Neural progenitor cell (in vitro differentiated cells): Measurements from ENCODE around the gene HOXD13. TPM values are rescaled to one million over a fixed set of nuclear protein-coding genes. Genes with fewer than 3 reads are reported as not detected.
A peak's percentile ranks its signal among the peaks of the same experiment; 100 is the strongest.

Experiments used
- DNase-seq: peaks from one replicate; pipeline ENCODE4 v3.0.0-alpha.2; 2016; ENCODE audit warnings: low spot score
- H2AFZ ChIP-seq: fragments of 200-600 bp; sonication (generic); replicated peaks from 2 replicates; pipeline ENCODE4 v1.6.1; 2016; ENCODE audit warnings: antibody characterized with exemption
- H3F3A ChIP-seq: fragments of 200-600 bp; sonication (generic); 2 replicates; pipeline ENCODE4 v1.6.1; 2016; ENCODE audit warnings: antibody characterized with exemption, low read depth
- H3K27ac ChIP-seq: fragments of 200-600 bp; sonication (generic); 2 replicates; pipeline ENCODE4 v1.5.1; 2016; ENCODE audit warnings: mild to moderate bottlenecking
- H3K27me3 ChIP-seq: fragments of 200-600 bp; sonication (generic); 2 replicates; pipeline ENCODE4 v1.6.1; 2016; ENCODE audit warnings: mild to moderate bottlenecking, moderate library complexity
- H3K36me3 ChIP-seq: fragments of 200-600 bp; sonication (generic); 2 replicates; pipeline ENCODE4 v1.5.1; 2016
- H3K4me1 ChIP-seq: fragments of 200-600 bp; sonication (generic); 2 replicates; pipeline ENCODE4 v1.6.1; 2016; ENCODE audit warnings: mixed run types
- H3K4me2 ChIP-seq: fragments of 200-600 bp; sonication (generic); 2 replicates; pipeline ENCODE4 v1.6.1; 2016
- H3K4me3 ChIP-seq: fragments of 200-600 bp; sonication (generic); 2 replicates; pipeline ENCODE4 v1.5.1; 2016
- H3K79me2 ChIP-seq: fragments of 200-600 bp; sonication (generic); 2 replicates; pipeline ENCODE4 v1.6.1; 2016; ENCODE audit warnings: low read depth
- H3K9ac ChIP-seq: fragments of 200-600 bp; sonication (generic); 2 replicates; pipeline ENCODE4 v1.6.1; 2016
- H3K9me3 ChIP-seq: fragments of 200-600 bp; sonication (generic); 2 replicates; pipeline ENCODE4 v1.5.1; 2016; ENCODE audit warnings: low read depth
- H4K20me1 ChIP-seq: fragments of 200-600 bp; sonication (generic); 2 replicates; pipeline ENCODE4 v1.6.1; 2016; ENCODE audit warnings: low read depth
- H3K27ac Mint-ChIP-seq: 3 replicates; pipeline ENCODE4 v1.8.0; 2021; ENCODE audit warnings: mixed read lengths
- H3K27me3 Mint-ChIP-seq: 2 replicates; pipeline ENCODE4 v1.8.0; 2022; ENCODE audit warnings: low read depth, mild to moderate bottlenecking, inconsistent platforms, moderate library complexity, mixed read lengths; ENCODE audit not compliant: insufficient read depth
- H3K36me3 Mint-ChIP-seq: 3 replicates; pipeline ENCODE4 v1.8.0; 2021; ENCODE audit warnings: mixed read lengths
- H3K4me1 Mint-ChIP-seq: 3 replicates; pipeline ENCODE4 v1.8.0; 2021; ENCODE audit warnings: mixed read lengths
- H3K4me3 Mint-ChIP-seq: 3 replicates; pipeline ENCODE4 v1.8.0; 2021; ENCODE audit warnings: mild to moderate bottlenecking, moderate library complexity, mixed read lengths
- H3K9me3 Mint-ChIP-seq: 3 replicates; pipeline ENCODE4 v1.8.0; 2020; ENCODE audit warnings: mixed read lengths
- EZH2 ChIP-seq: fragments of 200-600 bp; sonication (generic); IDR thresholded peaks from 2 replicates; pipeline ENCODE4 v1.6.1; 2017; ENCODE audit warnings: antibody characterized with exemption, mild to moderate bottlenecking, moderate library complexity
- EZH2phosphoT487 ChIP-seq: fragments of 200-600 bp; sonication (generic); IDR thresholded peaks from 2 replicates; pipeline ENCODE4 v1.6.1; 2017; ENCODE audit warnings: antibody characterized with exemption
- total RNA-seq: library from RNA; depleted of rRNA; stranded (reverse); fragments of >200 nt; gene quantifications from 2 replicates; pipeline ENCODE4 v1.2.3, GENCODE V29; 2015; ENCODE audit warnings: low replicate concordance
- TF ChIP-seq, protein P1 (sequence below): fragments of 200-600 bp; sonication (generic); IDR thresholded peaks from 2 replicates; pipeline ENCODE4 v1.5.1; 2017; ENCODE audit warnings: antibody characterized with exemption, mild to moderate bottlenecking

HOXD13 gene
- total RNA-seq, 1 donor from 2014 or later = not detected

DNA sequence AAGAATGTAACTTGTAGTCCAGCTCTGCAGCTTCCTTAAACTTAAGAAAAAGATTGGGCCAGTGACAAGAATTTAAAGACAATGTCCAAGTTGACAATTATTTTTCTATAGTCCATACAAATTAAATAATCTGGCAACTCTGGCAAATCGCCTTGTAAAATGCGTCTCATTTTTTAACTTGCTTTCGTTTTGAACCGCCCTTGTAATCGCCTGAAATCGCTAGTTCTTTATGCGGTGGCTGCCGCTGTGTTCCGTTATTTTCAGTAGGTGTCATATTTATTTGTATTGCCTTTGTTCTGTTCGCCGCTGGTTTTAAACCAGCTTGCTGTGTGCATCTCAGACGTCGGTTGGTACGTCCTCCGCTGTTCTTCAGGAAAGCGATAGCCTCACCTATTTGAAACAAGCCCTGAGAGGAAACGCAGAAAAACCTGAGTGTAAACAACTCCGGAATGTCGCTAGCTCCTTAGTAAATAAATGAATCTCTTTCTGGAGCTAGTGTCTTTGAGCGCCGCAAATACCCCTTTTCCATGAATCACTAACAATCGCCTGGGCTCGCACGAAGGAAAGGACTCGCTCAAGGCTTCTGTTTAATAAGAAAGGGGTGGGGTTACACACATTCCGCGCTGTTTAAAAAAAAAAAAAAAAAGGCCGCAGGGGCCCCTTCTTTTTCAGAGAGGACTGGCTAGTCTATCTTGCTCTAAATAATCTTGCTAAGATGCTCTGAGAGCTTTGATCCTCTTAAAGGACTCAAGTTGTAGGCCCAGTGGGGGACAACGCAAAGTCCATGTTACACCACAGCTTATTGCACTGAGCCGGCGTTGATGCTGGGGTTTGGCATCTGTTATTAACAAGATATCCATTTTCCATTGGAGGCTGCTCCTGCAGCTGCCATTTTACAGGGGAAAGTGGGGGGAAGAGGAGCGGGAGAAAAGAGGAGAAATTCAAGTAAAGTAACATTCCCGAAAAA lies 40.0 kb downstream of the HOXD13 start:
- H3K27ac Mint-ChIP-seq = no peak overlapping the region
- H3K27me3 Mint-ChIP-seq = peaks cover 88% of the 10 kb centered on the region
- H3K27me3 ChIP-seq = peaks cover 100% of the 10 kb centered on the region
- peaks cover 9% of the 10 kb centered on the region for H3K9me3 Mint-ChIP-seq
- peaks cover 12% of the 10 kb centered on the region for H3K4me1 Mint-ChIP-seq
- no peak overlapping the region for H3K4me2 ChIP-seq
- no peaks in the 10 kb centered on the region for H3K79me2 ChIP-seq
- DNase-seq = peak; percentile 47
- no peak overlapping the region for H2AFZ ChIP-seq
- H3K36me3 ChIP-seq = no peaks in the 10 kb centered on the region
- H3K4me1 ChIP-seq = peaks cover 3% of the 10 kb centered on the region
- H4K20me1 ChIP-seq = peaks cover 90% of the 10 kb centered on the region
- TF ChIP-seq, protein P1, sequence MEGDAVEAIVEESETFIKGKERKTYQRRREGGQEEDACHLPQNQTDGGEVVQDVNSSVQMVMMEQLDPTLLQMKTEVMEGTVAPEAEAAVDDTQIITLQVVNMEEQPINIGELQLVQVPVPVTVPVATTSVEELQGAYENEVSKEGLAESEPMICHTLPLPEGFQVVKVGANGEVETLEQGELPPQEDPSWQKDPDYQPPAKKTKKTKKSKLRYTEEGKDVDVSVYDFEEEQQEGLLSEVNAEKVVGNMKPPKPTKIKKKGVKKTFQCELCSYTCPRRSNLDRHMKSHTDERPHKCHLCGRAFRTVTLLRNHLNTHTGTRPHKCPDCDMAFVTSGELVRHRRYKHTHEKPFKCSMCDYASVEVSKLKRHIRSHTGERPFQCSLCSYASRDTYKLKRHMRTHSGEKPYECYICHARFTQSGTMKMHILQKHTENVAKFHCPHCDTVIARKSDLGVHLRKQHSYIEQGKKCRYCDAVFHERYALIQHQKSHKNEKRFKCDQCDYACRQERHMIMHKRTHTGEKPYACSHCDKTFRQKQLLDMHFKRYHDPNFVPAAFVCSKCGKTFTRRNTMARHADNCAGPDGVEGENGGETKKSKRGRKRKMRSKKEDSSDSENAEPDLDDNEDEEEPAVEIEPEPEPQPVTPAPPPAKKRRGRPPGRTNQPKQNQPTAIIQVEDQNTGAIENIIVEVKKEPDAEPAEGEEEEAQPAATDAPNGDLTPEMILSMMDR = no peak
- TF ChIP-seq EZH2 (peak; percentile 91), EZH2phosphoT487 (peak; percentile 67)
- peaks cover 3% of the 10 kb centered on the region for H3F3A ChIP-seq
- H3K27ac ChIP-seq = no peak overlapping the region
- no peak overlapping the region for H3K4me3 Mint-ChIP-seq
- H3K4me3 ChIP-seq = no peak overlapping the region
- no peak overlapping the region for H3K9ac ChIP-seq
- no peaks in the 10 kb centered on the region for H3K9me3 ChIP-seq
- no peaks in the 10 kb centered on the region for H3K36me3 Mint-ChIP-seq

DNA sequence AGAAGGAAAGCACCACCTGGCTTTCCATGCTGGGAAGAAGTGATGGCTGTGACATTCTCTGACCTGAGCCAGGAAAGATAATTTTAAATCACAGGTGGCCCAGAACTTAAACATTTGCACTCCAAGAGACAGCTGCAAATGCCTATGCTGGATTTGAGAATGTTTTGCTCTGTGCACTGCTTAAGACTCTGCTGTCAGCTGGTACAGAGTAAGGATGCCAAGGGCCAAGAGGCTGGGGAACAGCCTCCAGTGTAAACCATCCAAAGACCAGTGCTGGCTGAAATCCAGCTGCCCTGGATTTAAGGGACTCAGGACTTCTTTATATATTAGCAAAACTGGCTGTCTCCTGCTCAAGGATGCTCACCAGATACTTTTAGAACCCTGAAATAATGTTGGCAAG lies 40.9 kb downstream of the HOXD13 start:
- no peaks in the 10 kb centered on the region for H3K36me3 Mint-ChIP-seq
- peaks cover 3% of the 10 kb centered on the region for H3K4me1 ChIP-seq
- no peak overlapping the region for H3K27ac ChIP-seq
- no peaks in the 10 kb centered on the region for H3K36me3 ChIP-seq
- no peak for DNase-seq
- no peak overlapping the region for H3K4me3 ChIP-seq
- H3K27me3 ChIP-seq = peaks cover 100% of the 10 kb centered on the region
- no peaks in the 10 kb centered on the region for H3F3A ChIP-seq
- H3K27me3 Mint-ChIP-seq = peaks cover 88% of the 10 kb centered on the region
- no peak overlapping the region for H3K4me2 ChIP-seq
- H3K4me1 Mint-ChIP-seq = peaks cover 8% of the 10 kb centered on the region
- peaks cover 15% of the 10 kb centered on the region for H3K9me3 Mint-ChIP-seq
- H3K27ac Mint-ChIP-seq = no peak overlapping the region
- H3K9me3 ChIP-seq = no peaks in the 10 kb centered on the region
- no peak overlapping the region for H3K4me3 Mint-ChIP-seq
- H3K9ac ChIP-seq = no peak overlapping the region
- H3K79me2 ChIP-seq = no peaks in the 10 kb centered on the region
- no peak overlapping the region for H2AFZ ChIP-seq
- TF ChIP-seq EZH2phosphoT487 = no peak
- TF ChIP-seq EZH2 = no peak
- H4K20me1 ChIP-seq = peaks cover 90% of the 10 kb centered on the region

DNA sequence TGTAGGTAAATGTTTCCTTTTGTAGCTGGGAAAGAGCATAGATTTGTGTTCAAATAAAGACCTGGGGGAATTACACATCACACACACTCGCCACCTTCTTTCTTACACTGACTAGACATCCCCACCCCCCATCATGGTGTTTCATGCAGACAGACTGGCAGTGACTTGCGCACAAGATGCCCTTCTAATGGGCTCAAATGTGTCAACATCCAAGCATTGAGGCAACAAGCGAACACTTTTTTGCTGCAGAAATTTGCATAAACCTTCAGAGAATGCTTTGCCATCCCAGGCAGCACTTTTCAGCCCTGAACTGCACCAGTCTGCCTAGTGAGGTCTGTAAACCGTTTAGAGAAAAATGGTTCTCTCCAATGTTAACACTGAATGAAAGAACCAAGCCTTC lies 41.5 kb downstream of the HOXD13 start:
- H3K36me3 Mint-ChIP-seq = no peaks in the 10 kb centered on the region
- H3K9me3 Mint-ChIP-seq = peaks cover 16% of the 10 kb centered on the region
- Histone ChIP-seq H3K4me2 (no peak overlapping the region), H2AFZ (no peak overlapping the region), H3K9me3 (no peaks in the 10 kb centered on the region), H3K79me2 (no peaks in the 10 kb centered on the region), H3K4me1 (peaks cover 3% of the 10 kb centered on the region), H4K20me1 (peaks cover 83% of the 10 kb centered on the region), H3K9ac (no peak overlapping the region), H3F3A (no peaks in the 10 kb centered on the region), H3K27ac (no peak overlapping the region), H3K36me3 (no peaks in the 10 kb centered on the region), H3K27me3 (peaks cover 100% of the 10 kb centered on the region), H3K4me3 (no peak overlapping the region)
- DNase-seq = no peak
- H3K27ac Mint-ChIP-seq = no peak overlapping the region
- TF ChIP-seq EZH2phosphoT487 = peak; percentile 11
- TF ChIP-seq, protein P1 = no peak
- peaks cover 88% of the 10 kb centered on the region for H3K27me3 Mint-ChIP-seq
- H3K4me3 Mint-ChIP-seq = no peak overlapping the region
- peaks cover 2% of the 10 kb centered on the region for H3K4me1 Mint-ChIP-seq

DNA sequence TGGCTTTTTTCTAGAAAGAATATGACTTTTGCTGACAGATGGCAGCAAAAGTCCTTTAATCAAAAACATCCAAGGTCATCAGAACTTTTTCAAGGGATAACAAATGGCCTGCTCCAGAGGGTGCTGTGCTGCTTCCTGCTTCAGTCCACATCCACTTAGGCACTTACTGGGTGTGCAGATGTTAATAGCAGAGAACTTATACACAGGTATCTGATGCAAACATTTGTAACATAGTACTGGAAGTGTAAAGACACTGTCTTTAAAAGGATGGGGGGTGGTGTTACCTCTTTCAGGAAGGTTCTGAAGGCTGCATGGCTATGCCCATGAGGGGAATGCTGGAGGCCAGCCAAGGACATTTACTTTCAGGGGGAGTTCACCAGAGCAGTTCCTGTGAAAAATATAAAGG lies 42.5 kb downstream of the HOXD13 start:
- no peak overlapping the region for H3K4me3 Mint-ChIP-seq
- H3K4me2 ChIP-seq = no peak overlapping the region

More for the DNA sequence above, 42.5 kb downstream of the HOXD13 start:
- Histone ChIP-seq H3K4me3 (no peak overlapping the region), H3K9ac (no peak overlapping the region), H3F3A (no peaks in the 10 kb centered on the region), H3K4me1 (peaks cover 3% of the 10 kb centered on the region), H4K20me1 (peaks cover 80% of the 10 kb centered on the region), H3K9me3 (no peaks in the 10 kb centered on the region), H2AFZ (no peak overlapping the region), H3K27me3 (peaks cover 100% of the 10 kb centered on the region), H3K27ac (no peak overlapping the region), H3K36me3 (no peaks in the 10 kb centered on the region), H3K79me2 (no peaks in the 10 kb centered on the region)
- peak; percentile 2 for TF ChIP-seq EZH2
- TF ChIP-seq, protein P1 = no peak
- H3K4me1 Mint-ChIP-seq = no peaks in the 10 kb centered on the region
- no peak for DNase-seq
- peaks cover 92% of the 10 kb centered on the region for H3K27me3 Mint-ChIP-seq
- H3K27ac Mint-ChIP-seq = no peak overlapping the region
- no peaks in the 10 kb centered on the region for H3K36me3 Mint-ChIP-seq
- peaks cover 19% of the 10 kb centered on the region for H3K9me3 Mint-ChIP-seq
